Astrocyte (in vitro differentiated cells and primary cell): ENCODE data around the gene RHBG.

Source experiments
- CTCF ChIP-seq: IDR thresholded peaks from 2 replicates; pipeline ENCODE4 v1.5.1; 2011; ENCODE audit warnings: low read depth, mild to moderate bottlenecking, inconsistent platforms, low read length, moderate library complexity; ENCODE audit not compliant: insufficient read depth
- EZH2 ChIP-seq: IDR thresholded peaks from 2 replicates; pipeline ENCODE4 v1.6.1; 2012; ENCODE audit warnings: mild to moderate bottlenecking, low read length, inconsistent platforms; ENCODE audit not compliant: insufficient read depth

- TF ChIP-seq CTCF, result no peak
- no peak for TF ChIP-seq EZH2
Measured at GRCh38 chr1:156416993-156417392, 48.0 kb downstream of the RHBG start.
